GM18520 (cell line): ENCODE measurements around the gene BRCA1.
A peak's percentile ranks its signal among the peaks of the same experiment; 100 is the strongest.
"Not testable (repeated sequence)": the region's sequence is repeated elsewhere in the genome, so short reads cannot be mapped to it uniquely, and the experiment has no call there.

Experiments used
- ATAC-seq: cut with Tn5 transposase; IDR thresholded peaks from one replicate; pipeline ENCODE4 v1.9.1; 2021; ENCODE audit not compliant: unreplicated experiment

BRCA1 gene

DNA sequence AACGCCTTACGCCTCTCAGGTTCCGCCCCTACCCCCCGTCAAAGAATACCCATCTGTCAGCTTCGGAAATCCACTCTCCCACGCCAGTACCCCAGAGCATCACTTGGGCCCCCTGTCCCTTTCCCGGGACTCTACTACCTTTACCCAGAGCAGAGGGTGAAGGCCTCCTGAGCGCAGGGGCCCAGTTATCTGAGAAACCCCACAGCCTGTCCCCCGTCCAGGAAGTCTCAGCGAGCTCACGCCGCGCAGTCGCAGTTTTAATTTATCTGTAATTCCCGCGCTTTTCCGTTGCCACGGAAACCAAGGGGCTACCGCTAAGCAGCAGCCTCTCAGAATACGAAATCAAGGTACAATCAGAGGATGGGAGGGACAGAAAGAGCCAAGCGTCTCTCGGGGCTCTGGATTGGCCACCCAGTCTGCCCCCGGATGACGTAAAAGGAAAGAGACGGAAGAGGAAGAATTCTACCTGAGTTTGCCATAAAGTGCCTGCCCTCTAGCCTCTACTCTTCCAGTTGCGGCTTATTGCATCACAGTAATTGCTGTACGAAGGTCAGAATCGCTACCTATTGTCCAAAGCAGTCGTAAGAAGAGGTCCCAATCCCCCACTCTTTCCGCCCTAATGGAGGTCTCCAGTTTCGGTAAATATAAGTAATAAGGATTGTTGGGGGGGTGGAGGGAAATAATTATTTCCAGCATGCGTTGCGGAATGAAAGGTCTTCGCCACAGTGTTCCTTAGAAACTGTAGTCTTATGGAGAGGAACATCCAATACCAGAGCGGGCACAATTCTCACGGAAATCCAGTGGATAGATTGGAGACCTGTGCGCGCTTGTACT lies at the start of gene BRCA1:
BRCA1 (minus strand) TSS at position 232 of the 834 bp plus-strand sequence. CDS start 1,268 bp downstream, outside the sequence.
- ATAC-seq, result peak; percentile 98

DNA sequence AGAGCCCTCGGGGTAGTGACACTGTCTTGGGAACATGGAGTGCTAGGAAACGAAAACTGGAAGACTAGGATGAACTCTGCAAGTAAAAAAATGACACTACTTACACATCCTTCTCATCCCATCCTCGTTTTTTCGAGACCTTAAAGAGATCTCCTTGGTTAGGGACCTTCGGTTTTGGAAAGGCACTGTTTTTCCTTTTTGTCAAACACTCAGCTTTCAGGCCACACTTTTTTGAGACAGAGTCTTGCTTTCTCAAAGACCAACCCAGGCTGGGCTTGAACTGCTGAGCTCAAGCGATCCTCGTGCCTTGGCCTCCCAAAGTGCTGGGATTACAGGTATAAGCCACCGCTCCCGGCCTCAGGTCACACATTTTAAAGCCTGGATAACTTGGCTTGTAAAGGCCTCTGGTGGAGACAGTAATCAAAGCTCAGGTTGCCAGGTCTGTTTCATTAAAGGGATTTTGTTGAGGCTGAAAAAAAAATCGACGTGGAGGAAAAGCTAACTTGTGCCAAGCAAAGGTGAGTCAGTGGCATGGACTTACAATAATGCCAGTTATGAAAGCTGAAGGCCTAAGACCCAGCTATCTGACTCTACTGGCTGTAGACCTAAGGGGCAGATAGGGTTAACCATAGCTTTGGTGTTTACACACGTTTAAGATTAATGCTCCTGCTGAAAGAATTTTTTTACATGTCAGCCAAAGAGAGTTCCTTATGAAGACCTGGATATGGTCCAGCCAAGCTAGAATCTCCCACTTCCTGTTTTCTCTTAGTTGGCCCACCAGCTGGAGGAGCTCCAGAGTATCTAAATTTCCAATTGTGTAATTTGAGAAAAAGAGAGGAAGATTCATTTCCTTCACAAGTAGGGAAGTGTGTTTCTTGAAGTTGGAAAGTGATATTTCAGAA lies 46.7 kb upstream of the BRCA1 start:
- ATAC-seq, result no peak

DNA sequence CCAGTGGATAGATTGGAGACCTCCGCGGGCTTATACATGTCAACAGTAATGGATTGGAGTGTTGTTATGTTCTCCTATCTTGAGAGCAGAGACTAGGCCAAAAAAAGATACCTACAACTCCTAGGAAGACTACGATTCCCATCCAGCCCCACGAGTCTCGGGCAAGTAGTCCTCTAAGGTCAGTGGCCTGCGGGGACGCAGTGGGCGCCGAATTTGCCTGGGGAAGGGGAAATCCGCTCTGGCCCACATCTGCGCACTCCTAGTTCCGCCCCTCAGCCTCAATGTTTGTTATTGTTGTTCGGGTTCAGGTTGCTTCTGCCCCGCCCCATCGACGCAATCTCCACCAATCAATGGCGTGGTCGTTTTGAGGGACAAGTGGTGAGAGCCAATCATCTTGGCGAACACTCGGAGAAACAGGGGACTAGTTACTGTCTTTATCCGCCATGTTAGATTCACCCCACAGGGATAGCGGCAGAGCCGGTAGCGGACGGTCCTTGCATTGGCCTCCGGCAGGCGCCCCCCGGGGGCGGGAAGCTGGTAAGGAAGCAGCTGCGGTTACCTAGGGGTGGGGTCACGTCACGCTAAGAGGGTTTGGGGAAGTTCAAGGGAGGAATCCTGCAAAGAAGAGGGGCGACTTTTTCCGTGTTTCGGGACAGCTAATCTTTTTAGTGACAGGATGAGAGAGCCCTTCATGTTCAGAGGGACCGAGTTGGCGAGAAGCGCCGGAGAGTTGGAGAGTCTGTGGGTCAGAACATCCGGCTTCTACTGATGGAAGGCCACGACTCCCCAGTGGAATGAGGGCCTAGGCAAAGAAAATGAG lies 45.8 kb upstream of the BRCA1 start, which contains the start of gene NBR1:
NBR1 (plus strand) TSS at position 449 of the 820 bp plus-strand sequence. CDS start 4,586 bp downstream, outside the sequence.
- ATAC-seq, result peak; percentile 73

DNA sequence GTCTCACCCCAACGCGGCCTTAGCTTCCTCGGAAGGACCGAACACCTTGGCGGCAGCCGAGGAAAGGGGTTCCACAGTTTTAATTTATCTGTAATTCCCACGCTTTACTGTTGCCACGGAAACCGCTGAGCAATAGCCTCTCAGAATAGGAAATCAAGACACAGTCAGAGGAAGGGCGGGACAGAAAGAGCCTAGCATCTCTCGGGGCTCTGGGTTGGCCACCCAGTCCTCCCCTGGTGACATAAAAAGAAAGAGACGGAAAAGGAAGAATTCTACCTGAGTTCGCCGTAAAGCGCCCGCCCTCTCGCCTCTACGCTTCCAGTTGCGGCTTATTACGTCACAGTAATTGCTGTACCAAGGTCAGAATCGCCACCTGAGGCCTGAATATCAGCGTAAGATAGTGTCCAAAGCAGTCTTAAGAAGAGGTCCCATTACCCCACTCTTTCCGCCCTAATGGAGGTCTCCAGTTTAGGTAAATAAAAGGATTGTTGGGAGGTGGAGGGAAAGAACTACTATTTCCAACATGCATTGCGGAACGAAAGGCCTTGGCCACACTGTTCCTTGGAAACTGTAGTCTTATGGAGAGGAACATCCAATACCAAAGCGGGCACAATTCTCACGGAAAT lies 45.1 kb upstream of the BRCA1 start:
- ATAC-seq, result peak; percentile 57

DNA sequence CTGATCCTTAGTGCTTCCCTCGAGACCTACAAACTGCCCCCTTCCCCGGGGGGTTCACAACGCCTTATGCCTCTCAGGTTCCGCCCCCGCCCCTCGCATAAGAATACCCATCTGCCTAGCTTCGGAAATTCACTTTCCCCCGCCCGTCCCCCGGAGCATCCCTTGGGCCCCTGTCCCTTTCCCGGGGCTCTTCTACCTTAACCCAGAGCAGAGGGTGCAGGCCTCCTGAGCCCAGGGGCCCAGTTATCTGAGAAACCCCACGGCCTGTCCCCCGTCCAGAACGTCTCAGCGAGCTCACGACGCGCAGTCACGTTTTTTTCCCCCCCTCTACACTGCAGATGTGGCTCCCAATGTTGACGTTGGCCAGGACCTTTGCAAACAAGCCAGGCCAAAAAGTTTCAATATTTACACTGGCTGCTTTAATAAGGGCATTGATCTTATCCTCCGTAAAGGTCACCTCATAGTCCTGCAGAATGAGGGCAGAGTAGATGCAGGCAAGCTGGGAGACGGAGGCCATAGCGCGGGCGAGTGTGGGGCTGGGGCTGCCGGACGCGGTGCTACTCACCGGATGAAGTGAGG lies 44.5 kb upstream of the BRCA1 start:
- no peak for ATAC-seq

DNA sequence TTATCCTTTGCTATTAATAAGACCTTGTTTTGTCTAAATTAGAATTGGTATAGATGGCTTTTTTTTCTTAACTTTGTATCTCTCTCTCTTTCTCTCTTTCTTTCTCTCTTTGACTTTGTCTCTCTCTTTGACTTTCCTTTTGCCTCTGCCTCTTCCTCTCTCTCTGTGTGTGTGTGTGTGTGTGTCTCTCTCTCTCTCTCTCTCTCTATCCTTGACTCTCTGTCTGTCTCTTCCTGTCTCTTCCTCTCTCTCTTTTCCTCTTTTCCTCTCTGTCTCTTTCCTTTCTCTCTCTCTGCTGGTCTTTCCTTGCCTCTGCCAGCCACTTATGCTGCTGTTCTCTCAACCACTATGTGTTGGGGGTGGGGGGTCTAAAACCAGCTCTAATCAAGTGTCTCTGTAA lies 40.8 kb upstream of the BRCA1 start:
- ATAC-seq, result not testable (repeated sequence)

DNA sequence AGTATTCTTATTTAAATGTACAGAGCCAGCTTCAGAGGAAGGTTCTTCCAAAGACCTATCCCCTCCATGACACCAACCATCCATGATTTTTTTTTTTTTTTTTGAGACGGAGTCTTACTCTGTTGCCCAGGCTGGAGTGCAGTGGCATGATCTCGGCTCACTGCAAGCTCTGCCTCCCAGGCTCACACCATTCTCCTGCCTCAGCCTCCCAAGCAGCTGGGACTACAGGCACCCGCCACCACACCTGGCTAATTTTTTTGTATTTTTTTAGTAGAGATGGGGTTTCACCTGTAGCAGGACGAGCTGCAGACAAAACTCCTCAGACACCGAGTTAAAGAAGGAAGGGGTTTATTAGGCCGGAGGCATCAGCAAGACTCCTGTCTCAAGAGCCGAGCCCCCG lies 34.8 kb upstream of the BRCA1 start:
- not testable (repeated sequence) for ATAC-seq

DNA sequence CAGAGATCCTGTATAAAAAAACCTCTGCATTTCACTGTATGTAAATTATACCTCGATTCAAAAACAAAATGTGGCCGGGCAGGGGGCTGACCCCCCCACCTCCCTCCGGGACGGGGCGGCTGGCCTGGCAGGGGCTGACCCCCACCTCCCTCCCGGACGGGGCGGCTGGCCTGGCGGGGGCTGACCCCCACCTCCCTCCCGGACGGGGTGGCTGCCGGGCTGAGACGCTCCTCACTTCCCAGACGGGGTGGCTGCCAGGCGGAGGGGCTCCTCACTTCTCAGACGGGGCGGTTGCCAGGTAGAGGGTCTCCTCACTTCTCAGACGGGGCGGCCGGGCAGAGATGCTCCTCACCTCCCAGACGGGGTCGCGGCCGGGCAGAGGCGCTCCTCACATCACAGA lies 34.1 kb upstream of the BRCA1 start:
- ATAC-seq, result not testable (repeated sequence)

DNA sequence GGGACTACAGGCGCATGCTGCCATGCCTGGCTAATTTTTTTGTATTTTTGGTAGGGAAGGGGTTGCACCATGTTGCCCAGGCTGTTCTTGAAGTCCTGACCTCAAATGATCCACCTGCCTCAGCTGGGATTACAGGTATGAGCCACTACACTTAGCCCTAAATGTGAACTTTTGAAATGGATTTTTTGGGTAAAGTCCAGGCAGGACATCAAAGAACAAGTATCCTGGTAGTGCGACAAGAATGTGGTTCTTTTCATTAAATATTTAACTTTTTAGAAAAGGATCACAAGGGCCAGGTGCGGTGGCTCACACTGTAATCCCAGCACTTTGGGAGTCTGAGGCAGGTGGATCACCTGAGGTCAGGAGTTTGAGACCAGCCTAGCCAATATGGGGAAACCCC lies 30.5 kb upstream of the BRCA1 start:
- no peak for ATAC-seq

DNA sequence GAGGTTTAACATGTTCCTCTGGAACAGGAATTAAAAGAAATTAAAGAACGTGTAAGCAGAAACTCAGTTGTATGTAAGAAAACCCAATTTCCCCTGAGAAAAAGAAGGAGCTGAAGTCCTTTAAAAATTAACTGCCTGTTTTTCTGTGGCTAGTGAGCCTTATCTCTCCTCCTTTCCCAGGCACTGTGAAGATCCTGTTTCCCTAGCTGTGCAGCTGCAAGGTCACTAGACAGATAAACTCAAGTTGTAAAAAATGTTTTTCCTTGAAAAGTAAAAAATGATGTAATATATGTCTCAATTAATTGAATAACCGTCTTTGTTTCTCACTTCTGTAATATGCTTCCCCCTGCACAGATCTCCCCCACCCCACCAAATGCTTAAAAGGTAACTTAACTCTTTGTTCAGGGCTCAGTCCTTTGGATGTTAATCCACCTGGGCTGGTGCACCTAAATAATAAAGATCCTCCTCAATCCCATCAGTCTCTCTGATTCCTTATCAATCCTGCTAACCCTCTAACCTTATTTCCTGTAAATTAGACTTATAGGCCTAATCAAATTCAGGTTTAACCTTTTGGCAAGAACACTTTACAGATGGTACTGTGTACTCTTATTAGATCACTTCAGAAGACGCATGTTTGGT lies 28.2 kb upstream of the BRCA1 start:
- not testable (repeated sequence) for ATAC-seq

DNA sequence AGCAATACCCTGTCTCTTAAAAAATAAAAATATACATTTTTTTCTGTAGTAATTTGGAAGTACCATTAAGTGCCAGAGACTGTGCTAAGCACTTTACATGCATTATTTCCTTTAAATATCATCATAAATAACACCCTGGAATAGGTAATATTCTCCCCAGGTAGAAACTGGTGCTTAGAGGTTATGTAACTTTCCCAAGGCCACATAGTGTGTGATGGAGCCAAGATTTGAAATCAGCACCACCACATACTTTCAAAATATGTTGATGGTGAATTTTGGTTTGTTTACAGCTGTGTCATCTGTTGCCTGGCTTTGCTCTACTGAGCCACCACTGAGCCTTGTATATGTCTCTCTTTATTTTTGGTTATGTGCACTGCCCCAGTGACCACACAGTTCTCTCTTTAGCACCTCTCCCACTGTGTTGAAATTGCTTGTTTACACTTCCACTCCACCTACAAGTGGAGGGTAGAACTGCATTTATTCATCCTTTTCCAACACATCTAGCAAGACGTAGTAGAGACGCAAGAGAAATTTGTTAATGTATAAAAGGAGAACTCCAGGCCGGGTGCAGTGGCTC lies 26.8 kb upstream of the BRCA1 start:
- no peak for ATAC-seq

DNA sequence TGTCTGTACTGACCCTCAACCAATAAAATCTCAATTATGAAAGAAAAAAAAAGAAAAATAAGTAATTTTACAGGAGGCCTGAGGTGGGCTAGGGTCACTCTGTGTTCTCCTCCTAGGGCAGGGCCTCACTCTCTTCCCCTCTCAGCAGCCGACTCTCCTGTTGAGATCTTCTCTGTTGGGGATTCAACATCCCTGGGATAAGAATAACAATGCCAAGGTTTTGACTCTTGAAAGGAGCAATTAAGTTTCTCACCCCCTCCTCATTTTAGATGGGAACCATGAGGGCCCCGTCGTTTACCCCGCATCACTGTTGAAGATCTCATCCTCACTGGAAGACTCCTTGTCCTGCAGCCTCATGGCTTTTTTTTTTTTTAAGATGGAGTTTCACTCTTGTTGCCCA lies 21.5 kb upstream of the BRCA1 start:
- no peak for ATAC-seq

DNA sequence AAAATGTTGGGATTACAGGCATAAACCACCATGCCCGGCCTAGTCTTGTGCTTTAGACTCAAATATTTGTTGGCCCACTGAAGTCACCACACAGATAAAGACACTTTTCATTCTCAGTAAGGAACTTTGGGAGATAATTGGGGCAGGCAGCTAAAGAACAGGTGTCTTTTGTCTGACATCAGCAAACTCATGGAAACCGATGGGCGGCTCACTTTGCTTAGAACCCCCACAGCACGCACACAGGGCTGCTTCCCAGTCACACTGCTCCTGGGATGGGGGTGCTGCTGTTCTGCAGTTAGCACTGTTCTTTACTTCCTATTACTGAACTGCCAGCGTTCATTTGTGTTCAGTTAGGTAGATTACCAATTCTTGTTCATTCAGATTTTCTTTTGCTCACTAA lies 18.0 kb upstream of the BRCA1 start:
- ATAC-seq, result no peak

DNA sequence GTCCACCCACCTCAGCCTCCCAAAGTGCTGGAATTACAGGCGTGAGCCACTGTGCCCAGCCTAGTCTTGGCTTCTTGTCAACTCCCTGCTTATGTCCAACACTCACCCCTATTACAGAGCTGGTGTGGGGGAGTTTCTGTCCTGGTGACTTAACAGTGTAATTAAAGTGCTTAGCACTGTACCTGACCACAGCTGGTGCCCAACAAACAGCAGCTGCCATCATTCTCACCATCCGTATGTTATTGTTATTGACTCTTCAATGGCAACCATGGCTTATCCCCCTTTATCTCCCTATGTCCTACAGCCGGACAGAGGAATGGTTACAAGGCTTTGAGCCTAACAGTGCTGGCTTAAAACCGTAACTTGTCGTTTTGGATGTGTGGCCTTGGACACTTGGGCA lies 17.0 kb upstream of the BRCA1 start:
- ATAC-seq, result no peak

DNA sequence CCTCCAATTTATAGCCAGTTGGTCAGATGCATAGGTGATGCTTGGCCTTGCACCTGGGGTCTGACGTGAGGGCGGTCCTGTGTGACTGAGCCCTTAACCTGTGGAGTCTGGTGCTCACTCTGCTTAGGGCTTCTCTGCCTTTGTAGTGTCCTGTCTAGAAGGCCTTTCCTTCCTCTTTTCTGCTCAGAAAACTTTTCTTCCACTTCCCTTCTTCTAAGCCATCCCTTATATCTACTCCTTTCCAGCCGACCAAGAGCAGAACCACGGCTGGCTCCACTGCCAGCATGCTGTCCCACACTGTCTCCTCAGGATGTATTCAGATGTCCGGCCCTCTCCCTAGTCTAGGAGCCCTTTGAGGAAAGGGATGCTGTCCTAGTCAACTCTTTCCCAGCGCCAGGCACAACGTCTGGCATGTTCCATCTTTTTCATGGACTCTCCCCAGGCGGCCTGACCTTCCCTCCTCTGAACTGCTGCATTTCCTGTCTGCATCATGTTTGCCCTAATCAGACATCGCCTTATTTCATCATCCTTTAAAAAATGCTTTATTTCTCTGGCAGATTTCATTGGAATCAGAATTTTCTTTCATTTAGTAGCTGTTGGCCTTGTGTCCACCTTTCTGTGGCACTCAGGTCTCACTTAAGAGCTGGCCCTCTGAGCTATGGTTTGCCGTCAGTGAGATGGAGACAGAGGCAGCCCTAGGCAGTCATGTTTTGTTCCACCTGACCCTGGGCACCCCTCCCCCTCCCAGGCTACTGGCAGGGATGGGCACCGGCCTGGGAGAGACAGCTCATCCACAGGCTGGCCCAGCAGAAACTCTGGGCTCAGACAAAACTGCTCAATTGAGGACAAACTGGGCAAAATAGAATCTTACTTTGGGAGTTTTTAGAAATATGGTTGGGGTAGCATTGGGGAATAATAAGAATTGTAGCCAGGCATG lies 15.5 kb upstream of the BRCA1 start:
- no peak for ATAC-seq

DNA sequence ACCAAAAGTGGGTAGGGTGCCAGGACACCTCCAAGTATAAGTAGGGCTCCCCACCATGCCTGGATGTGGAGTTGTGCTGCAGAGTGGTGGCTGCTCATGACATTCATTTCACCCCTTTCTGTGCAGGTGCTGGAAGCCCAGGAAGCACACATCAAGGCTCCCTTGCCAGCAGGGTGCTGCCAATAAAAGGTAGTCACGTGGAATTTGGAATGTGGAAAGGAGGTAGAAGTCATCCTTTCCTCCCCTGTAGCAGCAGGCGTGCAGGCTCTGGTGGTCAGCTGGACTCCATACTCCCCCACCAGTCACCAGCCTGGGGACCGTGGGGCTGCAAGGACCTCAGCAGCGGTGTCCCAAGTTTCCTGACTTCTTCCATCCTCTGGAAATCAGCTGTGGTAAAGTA lies 13.4 kb upstream of the BRCA1 start:
- ATAC-seq, result not testable (repeated sequence)

DNA sequence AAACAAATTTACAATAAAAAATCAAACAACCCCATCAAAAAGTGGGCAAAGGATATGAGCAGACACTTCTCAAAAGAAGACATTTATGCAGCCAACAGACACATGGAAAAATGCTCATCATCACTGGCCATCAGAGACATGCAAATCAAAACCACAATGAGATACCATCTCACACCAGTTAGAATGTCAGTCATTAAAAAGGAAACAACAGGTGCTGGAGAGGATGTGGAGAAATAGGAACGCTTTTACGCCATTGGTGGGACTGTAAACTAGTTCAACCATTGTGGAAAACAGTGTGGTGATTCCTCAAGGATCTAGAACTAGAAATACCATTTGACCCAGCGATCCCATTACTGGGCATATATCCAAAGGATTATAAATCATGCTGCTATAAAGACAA lies 11.4 kb upstream of the BRCA1 start:
- ATAC-seq, result not testable (repeated sequence)

DNA sequence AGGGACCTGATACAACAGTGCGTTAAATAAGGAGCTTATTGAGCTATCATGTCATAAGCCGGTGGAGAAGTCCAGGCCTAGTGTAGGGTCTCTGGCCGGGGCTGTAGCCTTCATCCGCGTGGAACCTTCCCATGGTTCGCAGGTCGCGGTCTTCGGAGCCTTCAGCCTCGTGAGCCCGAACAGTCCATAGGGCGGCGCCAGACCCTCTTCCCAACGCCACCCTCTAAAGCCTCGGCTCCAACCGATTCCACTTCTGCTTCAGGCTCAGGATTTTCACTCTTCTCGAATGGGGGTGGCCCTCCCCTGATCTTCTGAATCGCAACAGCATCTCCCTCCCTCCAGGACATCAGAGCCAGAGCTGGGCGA lies 10.3 kb upstream of the BRCA1 start:
- no peak for ATAC-seq
